AG04450 (cell line): Measurements from ENCODE around the gene APMAP. TPM values are rescaled to one million over a fixed set of nuclear protein-coding genes. Genes with fewer than 3 reads are reported as not detected.

ENCODE experiments used
- CTCF ChIA-PET: fragments of 300-600, 350-600 bp; formaldehyde crosslinking; extraction: SDS; loops from one replicate; lab custom pipeline; 2022; ENCODE audit warnings: antibody characterized with exemption, inconsistent platforms; lab: Charles Lee
- POLR2A ChIA-PET: fragments of 350-600 bp; formaldehyde crosslinking; extraction: SDS; loops from one replicate; lab custom pipeline; 2021; ENCODE audit warnings: antibody characterized with exemption, inconsistent platforms; lab: Yijun Ruan, JAX
- DNase-seq: peaks from one replicate; pipeline ENCODE4 v3.0.0-alpha.2; 2011; ENCODE audit warnings: low read depth, low spot score
- H3K27ac ChIP-seq: one replicate; pipeline ENCODE4 v1.5.1; 2012; ENCODE audit warnings: low read depth, low read length, control low read depth
- H3K27me3 ChIP-seq: one replicate; pipeline ENCODE4 v1.6.0; 2012; ENCODE audit warnings: low read length; ENCODE audit not compliant: control insufficient read depth, insufficient read depth
- H3K4me3 ChIP-seq: 2 replicates; pipeline ENCODE4 v1.5.1; 2011; ENCODE audit warnings: mild to moderate bottlenecking, low read depth, low read length, control low read depth
- H3K9me3 ChIP-seq: 2 replicates; pipeline ENCODE4 v1.5.1; 2012; ENCODE audit warnings: low read length; ENCODE audit not compliant: control insufficient read depth, insufficient read depth
- CTCF ChIP-seq: IDR thresholded peaks from 2 replicates; pipeline ENCODE4 v1.5.1; 2011; ENCODE audit warnings: low read depth, low read length, control low read depth, inconsistent platforms
- polyA plus RNA-seq: library from polyadenylated mRNA; depleted of rRNA; stranded (reverse); fragments of >200 nt; gene quantifications from 2 replicates; pipeline ENCODE4 v1.2.3, GENCODE V29; 2011

The APMAP gene
- polyA plus RNA-seq, 1 experiment, result 94.5 TPM

- no peak for DNase-seq
- H3K9me3 ChIP-seq, result peaks cover 21% of the 10 kb centered on the region
- H3K27ac ChIP-seq, result no peak overlapping the region
- POLR2A ChIA-PET, result no interaction called here
- no peaks in the 10 kb centered on the region for H3K27me3 ChIP-seq
- H3K4me3 ChIP-seq, result no peak overlapping the region
- TF ChIP-seq CTCF, result no peak
- CTCF ChIA-PET, result interaction anchor here (0.7 kb wide), 1 partner anchor 19 kb away, joined by 3 read pairs; no protein-coding TSS in a partner anchor
Measured at GRCh38 chr20:24977336-24977735, 15.2 kb downstream of the APMAP start.

- no peak for DNase-seq
- no peak overlapping the region for H3K4me3 ChIP-seq
- H3K27ac ChIP-seq, result no peak overlapping the region
- no peak for TF ChIP-seq CTCF
- no peaks in the 10 kb centered on the region for H3K9me3 ChIP-seq
- POLR2A ChIA-PET, result no interaction called here
- no peaks in the 10 kb centered on the region for H3K27me3 ChIP-seq
- CTCF ChIA-PET, result no interaction called here
Measured at GRCh38 chr20:24972341-24972740, 20.2 kb downstream of the APMAP start.

GRCh38 chr20:24971376-24972101, 21.0 kb downstream of the APMAP start:
- Histone ChIP-seq H3K27ac (no peak overlapping the region), H3K4me3 (no peak overlapping the region), H3K27me3 (no peaks in the 10 kb centered on the region), H3K9me3 (no peaks in the 10 kb centered on the region)
- TF ChIP-seq CTCF, result no peak
- DNase-seq, result no peak
- ChIA-PET POLR2A (no interaction called here), CTCF (no interaction called here)

- ChIA-PET POLR2A (no interaction called here), CTCF (no interaction called here)
- no peak overlapping the region for H3K4me3 ChIP-seq
- no peaks in the 10 kb centered on the region for H3K27me3 ChIP-seq
- DNase-seq, result no peak
- no peak overlapping the region for H3K27ac ChIP-seq
- TF ChIP-seq CTCF, result no peak
- no peaks in the 10 kb centered on the region for H3K9me3 ChIP-seq
Measured at GRCh38 chr20:24970754-24971153, 21.8 kb downstream of the APMAP start.

GRCh38 chr20:24970030-24970553, 22.5 kb downstream of the APMAP start:
- POLR2A ChIA-PET, result no interaction called here
- no peak for DNase-seq
- H3K27me3 ChIP-seq, result no peaks in the 10 kb centered on the region
- TF ChIP-seq CTCF, result no peak
- no peaks in the 10 kb centered on the region for H3K9me3 ChIP-seq
- no peak overlapping the region for H3K4me3 ChIP-seq
- no peak overlapping the region for H3K27ac ChIP-seq
- CTCF ChIA-PET, result no interaction called here
